HEK293 (cell line): ENCODE measurements around the gene NCAPD3.

Experiments used
- ZNF24 ChIP-seq: fragments of 450-650 bp; formaldehyde crosslinking; IDR thresholded peaks from 2 replicates; pipeline ENCODE4 v1.5.1; 2016; ENCODE audit warnings: missing biosample characterization, missing genetic modification characterization
- ZNF629 ChIP-seq: fragments of 450-650 bp; formaldehyde crosslinking; IDR thresholded peaks from 2 replicates; pipeline ENCODE4 v1.5.1; 2017; ENCODE audit warnings: missing biosample characterization, missing genetic modification characterization

DNA sequence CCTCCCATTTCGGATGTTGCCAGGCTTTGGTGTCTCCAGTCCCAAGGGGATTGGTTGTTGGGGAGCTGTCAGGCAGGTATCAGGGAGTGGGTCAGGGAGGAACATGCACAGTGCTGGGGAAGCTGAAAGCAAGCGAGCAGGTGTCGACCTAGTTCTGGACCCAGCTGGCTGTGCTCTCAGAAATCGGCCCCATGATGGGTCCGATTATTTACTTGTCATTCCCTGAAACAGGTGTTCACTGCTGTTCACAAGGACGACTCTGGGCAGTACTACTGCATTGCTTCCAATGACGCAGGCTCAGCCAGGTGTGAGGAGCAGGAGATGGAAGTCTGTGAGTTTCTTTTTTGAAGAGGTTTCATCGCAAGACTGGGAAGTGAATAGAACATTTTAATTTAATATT lies 78.1 kb downstream of the NCAPD3 start:
- TF ChIP-seq ZNF24 (no peak), ZNF629 (tag by site-specific recombination) (no peak)
